ENCODE results near the gene TMEM252. TPM values are rescaled to one million over a fixed set of nuclear protein-coding genes. Genes with fewer than 3 reads are reported as not detected.

The TMEM252 gene, protein sequence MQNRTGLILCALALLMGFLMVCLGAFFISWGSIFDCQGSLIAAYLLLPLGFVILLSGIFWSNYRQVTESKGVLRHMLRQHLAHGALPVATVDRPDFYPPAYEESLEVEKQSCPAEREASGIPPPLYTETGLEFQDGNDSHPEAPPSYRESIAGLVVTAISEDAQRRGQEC
- not detected for total RNA-seq (ENCODE audit: unreplicated experiment)
- long read RNA-seq, result 0 reads

DNA sequence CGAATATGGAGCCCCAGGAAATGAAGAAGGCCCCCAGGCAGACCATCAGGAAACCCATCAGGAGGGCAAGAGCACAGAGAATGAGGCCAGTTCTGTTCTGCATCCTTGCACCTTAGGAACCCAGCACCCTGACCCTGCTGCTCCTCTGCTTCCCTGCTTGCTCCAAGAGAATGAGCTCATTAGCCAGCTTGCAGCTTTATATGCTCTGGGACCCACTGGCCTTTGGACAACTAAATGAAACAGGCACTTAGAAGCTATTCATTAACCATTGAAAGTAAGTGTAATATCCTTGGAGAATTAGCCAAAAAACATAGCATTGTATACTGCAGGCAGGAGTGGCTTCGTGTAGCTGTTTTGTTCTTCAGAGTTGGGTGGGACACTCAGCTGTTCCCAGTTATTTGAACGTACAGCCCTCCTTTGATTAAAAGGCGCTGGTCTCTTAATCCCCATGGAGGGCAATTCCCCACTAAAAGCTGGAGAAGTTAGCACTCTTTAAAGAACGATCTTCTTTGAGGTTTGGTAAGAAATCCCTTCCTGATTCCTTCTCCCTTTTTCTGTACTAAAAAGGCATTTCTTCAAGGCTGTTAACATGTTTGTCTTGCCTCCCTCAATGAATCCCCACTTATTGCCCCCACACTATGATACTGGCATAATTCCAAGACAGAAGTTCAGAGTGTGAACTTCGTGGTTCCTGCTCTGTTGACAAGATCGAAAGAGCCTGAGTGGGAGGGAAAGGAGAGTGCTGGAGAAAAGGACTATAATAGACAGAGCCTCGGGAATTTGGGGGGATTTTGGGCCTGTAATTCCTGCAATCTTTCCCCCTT is at the start of gene TMEM252:
TSS of gene TMEM252 (minus strand) at position 172 of the 824 bp plus-strand sequence. CDS start at position 103, 69 bp downstream.
- Mint-ChIP-seq H3K4me3 (ENCODE audit: unreplicated experiment) (no peak within 1 kb of the TSS), H3K27ac (ENCODE audit: unreplicated experiment) (no peak within 1 kb of the TSS), H3K36me3 (ENCODE audit: low read depth, unreplicated experiment) (no peaks in the 10 kb centered on the region), H3K9me3 (ENCODE audit: unreplicated experiment) (no peaks in the 10 kb centered on the region), H3K27me3 (ENCODE audit: unreplicated experiment) (no peaks in the 10 kb centered on the region), H3K4me1 (ENCODE audit: unreplicated experiment) (no peaks in the 10 kb centered on the region)
- TF ChIP-seq, protein P1, sequence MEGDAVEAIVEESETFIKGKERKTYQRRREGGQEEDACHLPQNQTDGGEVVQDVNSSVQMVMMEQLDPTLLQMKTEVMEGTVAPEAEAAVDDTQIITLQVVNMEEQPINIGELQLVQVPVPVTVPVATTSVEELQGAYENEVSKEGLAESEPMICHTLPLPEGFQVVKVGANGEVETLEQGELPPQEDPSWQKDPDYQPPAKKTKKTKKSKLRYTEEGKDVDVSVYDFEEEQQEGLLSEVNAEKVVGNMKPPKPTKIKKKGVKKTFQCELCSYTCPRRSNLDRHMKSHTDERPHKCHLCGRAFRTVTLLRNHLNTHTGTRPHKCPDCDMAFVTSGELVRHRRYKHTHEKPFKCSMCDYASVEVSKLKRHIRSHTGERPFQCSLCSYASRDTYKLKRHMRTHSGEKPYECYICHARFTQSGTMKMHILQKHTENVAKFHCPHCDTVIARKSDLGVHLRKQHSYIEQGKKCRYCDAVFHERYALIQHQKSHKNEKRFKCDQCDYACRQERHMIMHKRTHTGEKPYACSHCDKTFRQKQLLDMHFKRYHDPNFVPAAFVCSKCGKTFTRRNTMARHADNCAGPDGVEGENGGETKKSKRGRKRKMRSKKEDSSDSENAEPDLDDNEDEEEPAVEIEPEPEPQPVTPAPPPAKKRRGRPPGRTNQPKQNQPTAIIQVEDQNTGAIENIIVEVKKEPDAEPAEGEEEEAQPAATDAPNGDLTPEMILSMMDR (IDR thresholded peaks at IDR 0.05; ENCODE audit: unreplicated experiment), result no peak
- DNase-seq (ENCODE audit: low spot score), result no peak

DNA sequence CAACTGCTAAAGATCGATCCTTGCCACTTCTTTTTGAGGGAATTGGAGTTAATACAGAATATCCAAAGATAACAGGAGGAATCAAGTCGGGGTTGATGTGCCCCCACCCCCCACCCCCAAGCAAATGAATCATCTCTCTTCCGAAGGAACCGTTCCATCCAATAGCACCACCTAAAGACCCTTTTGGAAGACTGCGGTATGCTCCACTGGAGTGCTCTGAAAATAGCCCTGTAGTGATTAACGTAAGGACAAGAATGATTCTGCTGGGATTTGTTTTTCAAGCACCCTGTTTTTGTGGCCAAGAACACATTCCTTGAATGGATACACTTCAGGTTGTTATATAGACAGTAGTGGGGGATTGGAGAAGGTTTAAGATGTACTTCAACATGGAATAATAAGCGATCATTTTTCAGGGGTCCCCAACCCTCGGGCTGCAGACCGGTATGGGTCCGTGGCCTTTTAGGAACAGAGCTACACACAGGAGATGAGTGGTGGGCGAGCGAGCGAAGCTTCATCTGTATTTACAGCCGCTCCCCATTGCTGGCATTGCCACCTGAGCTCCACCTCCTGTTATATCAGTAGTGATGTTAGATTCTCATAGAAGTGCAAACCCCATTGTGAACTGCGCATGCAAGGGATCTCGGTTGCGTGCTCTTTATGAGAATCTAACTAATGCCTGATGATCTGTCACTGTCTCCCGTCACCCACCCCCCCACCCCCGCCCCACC is 44.5 kb upstream of the TMEM252 start:
- Mint-ChIP-seq H3K36me3 (ENCODE audit: low read depth, unreplicated experiment) (no peaks in the 10 kb centered on the region), H3K4me1 (ENCODE audit: unreplicated experiment) (no peaks in the 10 kb centered on the region), H3K27ac (ENCODE audit: unreplicated experiment) (no peak overlapping the region), H3K4me3 (ENCODE audit: unreplicated experiment) (no peak overlapping the region), H3K9me3 (ENCODE audit: unreplicated experiment) (no peaks in the 10 kb centered on the region), H3K27me3 (ENCODE audit: unreplicated experiment) (peaks cover 2% of the 10 kb centered on the region)
- TF ChIP-seq, protein P1 (IDR thresholded peaks at IDR 0.05; ENCODE audit: unreplicated experiment), result no peak
- DNase-seq (ENCODE audit: low spot score), result no peak

DNA sequence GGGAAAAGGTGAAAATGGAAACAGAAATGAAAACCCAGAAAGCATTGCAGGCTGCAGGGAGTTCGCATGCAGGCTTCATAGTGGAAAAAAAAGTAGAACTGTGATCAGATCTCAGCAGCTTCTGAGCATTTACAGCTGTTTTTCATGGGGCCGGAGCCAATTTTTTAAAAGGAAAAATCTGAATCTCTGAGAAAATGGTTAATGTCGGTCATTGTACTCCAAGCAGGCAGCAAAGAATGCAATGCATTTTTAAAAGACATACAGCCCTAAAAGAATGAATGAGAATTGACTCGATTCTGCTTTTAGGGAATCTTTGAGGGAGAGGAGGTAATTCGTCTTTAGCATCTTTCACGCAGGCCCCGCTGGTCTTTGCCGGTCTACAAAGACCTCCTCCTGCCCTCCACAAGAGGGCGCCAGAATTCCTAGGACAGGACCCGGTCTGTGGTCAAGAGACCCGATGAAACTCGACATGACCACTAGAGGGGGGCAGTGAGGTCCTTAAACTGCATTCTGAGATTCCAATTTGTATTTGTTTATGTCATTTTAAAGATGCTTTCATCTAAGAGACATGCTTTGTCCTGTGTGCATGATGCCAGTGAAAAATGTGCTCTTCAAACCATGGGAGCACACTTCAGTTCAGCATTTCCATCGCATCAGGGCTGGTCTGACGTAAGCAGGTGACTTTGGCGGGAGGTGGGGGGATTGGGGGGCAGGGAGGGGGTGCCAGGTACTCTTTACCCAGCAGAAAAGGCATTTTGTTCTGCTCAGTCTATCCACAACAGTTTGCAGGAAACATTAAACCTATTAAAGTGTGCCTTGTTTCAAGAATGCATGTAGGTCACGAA is 43.7 kb upstream of the TMEM252 start:
- Mint-ChIP-seq H3K27me3 (ENCODE audit: unreplicated experiment) (peaks cover 2% of the 10 kb centered on the region), H3K4me1 (ENCODE audit: unreplicated experiment) (no peaks in the 10 kb centered on the region), H3K27ac (ENCODE audit: unreplicated experiment) (no peak overlapping the region), H3K9me3 (ENCODE audit: unreplicated experiment) (no peaks in the 10 kb centered on the region), H3K36me3 (ENCODE audit: low read depth, unreplicated experiment) (no peaks in the 10 kb centered on the region), H3K4me3 (ENCODE audit: unreplicated experiment) (no peak overlapping the region)
- peak; percentile 85 for DNase-seq (ENCODE audit: low spot score)
- TF ChIP-seq, protein P1 (IDR thresholded peaks at IDR 0.05; ENCODE audit: unreplicated experiment), result peak; percentile 98

DNA sequence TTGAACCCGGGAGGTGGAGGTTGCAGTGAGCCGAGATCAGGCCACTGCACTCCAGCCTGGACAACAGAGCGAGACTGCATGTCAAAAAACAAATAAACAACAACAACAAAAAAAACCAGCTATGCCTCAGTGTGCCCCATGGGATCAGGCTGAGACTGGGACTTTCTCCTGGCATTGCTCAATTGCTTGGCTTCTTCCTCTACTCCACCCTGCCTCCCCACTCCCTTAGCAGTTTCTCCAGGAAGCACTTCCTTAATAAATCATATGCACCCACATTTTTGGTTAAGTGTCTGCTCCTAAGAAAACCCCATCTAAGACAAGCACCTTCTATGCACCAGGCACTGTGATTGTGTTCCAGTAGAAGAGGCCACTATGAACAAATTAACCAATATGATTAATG is 41.0 kb upstream of the TMEM252 start:
- no peaks in the 10 kb centered on the region for H3K27me3 Mint-ChIP-seq (ENCODE audit: unreplicated experiment)
- no peak overlapping the region for H3K4me3 Mint-ChIP-seq (ENCODE audit: unreplicated experiment)
- H3K9me3 Mint-ChIP-seq (ENCODE audit: unreplicated experiment), result no peaks in the 10 kb centered on the region
- H3K4me1 Mint-ChIP-seq (ENCODE audit: unreplicated experiment), result no peaks in the 10 kb centered on the region
- H3K36me3 Mint-ChIP-seq (ENCODE audit: low read depth, unreplicated experiment), result no peaks in the 10 kb centered on the region
- TF ChIP-seq, protein P1 (IDR thresholded peaks at IDR 0.05; ENCODE audit: unreplicated experiment), result no peak
- DNase-seq (ENCODE audit: low spot score), result no peak
- H3K27ac Mint-ChIP-seq (ENCODE audit: unreplicated experiment), result no peak overlapping the region
